SK-N-SH (cell line): Measurements from ENCODE around the gene BDNF. TPM values are rescaled to one million over a fixed set of nuclear protein-coding genes. Genes with fewer than 3 reads are reported as not detected.

Source experiments
- CTCF ChIA-PET: fragments of 300-600, 350-600 bp; formaldehyde crosslinking; extraction: SDS; loops from one replicate; lab custom pipeline; 2021; lab: Yijun Ruan, JAX
- POLR2A ChIA-PET: fragments of 350-600 bp; sonication (Branson Sonifier 250); formaldehyde crosslinking; extraction: SDS; loops from one replicate; lab custom pipeline; 2020; ENCODE audit warnings: antibody characterized with exemption, inconsistent platforms; lab: Yijun Ruan, JAX
- DNase-seq: peaks from one replicate; pipeline ENCODE4 v3.0.0; 2012
- H2AFZ ChIP-seq: fragments of 200-600 bp; sonication (generic); 2 replicates; pipeline ENCODE4 v1.8.1; 2016; ENCODE audit warnings: antibody characterized with exemption, mild to moderate bottlenecking, low read depth
- H3F3A ChIP-seq: fragments of 200-600 bp; sonication (generic); replicated peaks from 2 replicates; pipeline ENCODE3; 2016; ENCODE audit warnings: antibody characterized with exemption, mild to moderate bottlenecking; ENCODE audit not compliant: insufficient read depth
- H3K27ac ChIP-seq, 2 experiments: fragments of 200-500 bp in 1 of 2; fragments of 200-600 bp in 1 of 2; sonication (Bioruptor generic) in 1 of 2; sonication (generic), shearing (Covaris generic) in 1 of 2; 2 replicates each; pipeline versions ENCODE4 v1.5.1 to v1.6.1; 2014 to 2016; ENCODE audit warnings: low read depth in 2 of 2, inconsistent platforms in 1 of 2, low read length in 1 of 2, mild to moderate bottlenecking in 1 of 2, mixed read lengths in 1 of 2
- H3K27me3 ChIP-seq: fragments of 200-600 bp; sonication (generic), shearing (Covaris generic); 2 replicates; pipeline ENCODE4 v1.6.1; 2016; ENCODE audit warnings: mixed run types; ENCODE audit not compliant: insufficient read depth
- H3K36me3 ChIP-seq, 2 experiments: fragments of 200-500 bp in 1 of 2; fragments of 200-600 bp in 1 of 2; sonication (Bioruptor generic) in 1 of 2; sonication (generic) in 1 of 2; replicated peaks in 1 of 2; 2 replicates each; pipeline versions ENCODE3 to v1.5.1; 2014 to 2016; ENCODE audit warnings: low read length in 1 of 2, mild to moderate bottlenecking in 1 of 2; ENCODE audit not compliant: insufficient read depth in 2 of 2, control insufficient read depth in 1 of 2
- H3K4me1 ChIP-seq, 2 experiments: fragments of 200-500 bp in 1 of 2; fragments of 200-600 bp in 1 of 2; sonication (Bioruptor generic) in 1 of 2; sonication (generic), shearing (Covaris generic) in 1 of 2; 2 replicates each; pipeline versions ENCODE4 v1.5.1 to v1.6.1; 2014 to 2016; ENCODE audit warnings: low read depth in 1 of 2, low read length in 1 of 2, mixed run types in 1 of 2; ENCODE audit not compliant: insufficient read depth in 2 of 2, control insufficient read depth in 1 of 2
- H3K4me2 ChIP-seq: fragments of 200-600 bp; sonication (generic), shearing (Covaris generic); 2 replicates; pipeline ENCODE4 v1.6.1; 2017; ENCODE audit warnings: mixed run types
- H3K4me3 ChIP-seq, 2 experiments: fragments of 200-500 bp in 1 of 2; fragments of 200-600 bp in 1 of 2; sonication (Bioruptor generic) in 1 of 2; sonication (generic), shearing (Covaris generic) in 1 of 2; 2 replicates each; pipeline versions ENCODE4 v1.5.1 to v1.8.1; 2014 to 2016; ENCODE audit warnings: low read depth in 2 of 2, inconsistent platforms in 1 of 2, low read length in 1 of 2, mild to moderate bottlenecking in 1 of 2, mixed read lengths in 1 of 2, moderate library complexity in 1 of 2
- H3K79me2 ChIP-seq: fragments of 200-600 bp; sonication (generic); 2 replicates; pipeline ENCODE4 v1.8.1; 2017; ENCODE audit warnings: mild to moderate bottlenecking; ENCODE audit not compliant: insufficient read depth
- H3K9ac ChIP-seq: fragments of 200-600 bp; sonication (generic); 2 replicates; pipeline ENCODE4 v1.6.1; 2017; ENCODE audit warnings: mixed run types
- H3K9me2 ChIP-seq: fragments of 200-600 bp; sonication (generic); 2 replicates; pipeline ENCODE4 v1.6.1; 2017; ENCODE audit warnings: mixed run types
- H3K9me3 ChIP-seq: fragments of 200-600 bp; sonication (generic); 2 replicates; pipeline ENCODE4 v1.6.1; 2017; ENCODE audit warnings: mixed run types, mild to moderate bottlenecking, moderate library complexity
- H4K20me1 ChIP-seq: fragments of 200-600 bp; sonication (generic); 2 replicates; pipeline ENCODE4 v1.6.1; 2017; ENCODE audit warnings: mild to moderate bottlenecking, mixed run types; ENCODE audit not compliant: insufficient read depth
- CHD2 ChIP-seq: fragments of 150-350 bp; IDR thresholded peaks from 2 replicates; pipeline ENCODE4 v1.6.1; 2018; ENCODE audit warnings: low read length; ENCODE audit not compliant: partially characterized antibody
- CTCF ChIP-seq: fragments of 200-600 bp; sonication (generic); IDR thresholded peaks from 2 replicates; pipeline ENCODE4 v1.6.1; 2017; ENCODE audit warnings: antibody characterized with exemption, mild to moderate bottlenecking, moderate library complexity
- ELF1 ChIP-seq: IDR thresholded peaks from 2 replicates; pipeline ENCODE4 v1.4.0; 2012
- EP300 ChIP-seq, 2 experiments: IDR thresholded peaks; 2 replicates each; pipeline versions ENCODE4 v1.4.0 to v1.6.1; 2012; ENCODE audit warnings: borderline replicate concordance in 1 of 2, low read depth in 1 of 2, low read length in 1 of 2
- FOSL2 ChIP-seq: IDR thresholded peaks from 2 replicates; pipeline ENCODE4 v1.4.0; 2012; ENCODE audit warnings: low read depth, mild to moderate bottlenecking, moderate library complexity, borderline replicate concordance
- FOXM1 ChIP-seq: IDR thresholded peaks from 2 replicates; pipeline ENCODE4 v1.4.0; 2012; ENCODE audit warnings: low read depth, mild to moderate bottlenecking
- GABPA ChIP-seq: IDR thresholded peaks from 2 replicates; pipeline ENCODE4 v1.4.0; 2012; ENCODE audit warnings: low read depth, mild to moderate bottlenecking
- IRF3 ChIP-seq: fragments of 150-350 bp; IDR thresholded peaks from 2 replicates; pipeline ENCODE4 v1.6.1; 2016; ENCODE audit warnings: mild to moderate bottlenecking, low read depth, low read length
- MAX ChIP-seq: IDR thresholded peaks from 2 replicates; pipeline ENCODE4 v1.4.0; 2012; ENCODE audit warnings: low read depth
- POLR2AphosphoS5 ChIP-seq: IDR thresholded peaks from 2 replicates; pipeline ENCODE4 v1.6.1; 2012; ENCODE audit warnings: low read depth, low read length
- RAD21 ChIP-seq: IDR thresholded peaks from 2 replicates; pipeline ENCODE4 v1.6.1; 2012; ENCODE audit warnings: mild to moderate bottlenecking, low read length
- RCOR1 ChIP-seq: fragments of 150-350 bp; IDR thresholded peaks from 2 replicates; pipeline ENCODE4 v1.6.1; 2017; ENCODE audit warnings: antibody characterized with exemption, low read length
- RXRA ChIP-seq: IDR thresholded peaks from 2 replicates; pipeline ENCODE4 v1.4.0; 2012; ENCODE audit warnings: low read depth, mild to moderate bottlenecking, borderline replicate concordance
- SMC3 ChIP-seq: IDR thresholded peaks from 2 replicates; pipeline ENCODE4 v1.6.1; 2012; ENCODE audit warnings: low read depth, low read length, improper control_type of control experiment
- USF1 ChIP-seq: IDR thresholded peaks from 2 replicates; pipeline ENCODE4 v1.4.0; 2012; ENCODE audit warnings: low read depth, borderline replicate concordance
- YY1 ChIP-seq: IDR thresholded peaks from 2 replicates; pipeline ENCODE4 v1.4.0; 2012; ENCODE audit warnings: low read depth, mild to moderate bottlenecking
- ZBTB33 ChIP-seq: IDR thresholded peaks from 2 replicates; pipeline ENCODE4 v1.4.0; 2012; ENCODE audit warnings: low read depth, borderline replicate concordance
- WGBS: methylation state at CpG from one replicate; pipeline ENCODE4 v1.1.6; 2017; ENCODE audit warnings: low lambda C conversion rate; 5-methylcytosine and 5-hydroxymethylcytosine counted together
- polyA plus RNA-seq, 3 experiments: library from polyadenylated mRNA; depleted of rRNA; stranded (reverse); fragments of >200 nt; gene quantifications; 2 replicates each; pipeline ENCODE4 v1.2.3, GENCODE V29; 2012

The BDNF gene
- polyA plus RNA-seq, 1 of the 3 experiments (the other 2 are of a cell fraction), result 21.3 TPM

GRCh38 chr11:27678242-27678641 is 22.0 kb downstream of the BDNF start:
- Histone ChIP-seq H3F3A (no peaks in the 10 kb centered on the region), H3K9ac (no peak overlapping the region), H3K4me1 (peaks cover 0 to 14% of the 10 kb centered on the region in 2 experiments; a peak in 2 of 4 replicates)
- 78% methylated on average over 4 of the region's 4 CpGs for WGBS
- TF ChIP-seq ZBTB33, result no peak
- TF ChIP-seq ELF1, result no peak
- no peak for TF ChIP-seq RAD21
- TF ChIP-seq SMC3, result no peak
- TF ChIP-seq FOSL2, result no peak
- TF ChIP-seq, all 33 proteins: peak for 0
- Histone ChIP-seq H3K27me3 (no peaks in the 10 kb centered on the region), H3K9me2 (no peaks in the 10 kb centered on the region), H3K36me3 (peaks cover 0 to 17% of the 10 kb centered on the region in 2 experiments), H4K20me1 (peaks cover 81% of the 10 kb centered on the region), H2AFZ (no peak overlapping the region), H3K4me2 (no peak overlapping the region), H3K79me2 (peaks cover 95% of the 10 kb centered on the region), H3K9me3 (no peaks in the 10 kb centered on the region), H3K4me3 (no peak overlapping the region), H3K27ac (no peak overlapping the region)
- ChIA-PET CTCF (interaction anchor here (0.8 to 4.7 kb wide), 2 partner anchors 21 to 1850 kb away, joined by 3 to 15 read pairs; no protein-coding TSS in a partner anchor), POLR2A (no interaction called here)
- no peak for DNase-seq

- H3F3A ChIP-seq, result no peaks in the 10 kb centered on the region
- no peak overlapping the region for H3K9ac ChIP-seq
- no peaks in the 10 kb centered on the region for H3K9me3 ChIP-seq
- H3K27me3 ChIP-seq, result no peaks in the 10 kb centered on the region
- no peak overlapping the region for H3K27ac ChIP-seq
- peaks cover 0 to 27% of the 10 kb centered on the region in 2 experiments for H3K36me3 ChIP-seq
- H4K20me1 ChIP-seq, result peaks cover 90% of the 10 kb centered on the region
- POLR2A ChIA-PET, result no interaction called here
- no peak overlapping the region for H3K4me3 ChIP-seq
- H2AFZ ChIP-seq, result no peak overlapping the region
- CTCF ChIA-PET, result interaction anchor here (1.2 to 4.7 kb wide), 2 partner anchors 18 to 22 kb away, joined by 3 to 15 read pairs; no protein-coding TSS in a partner anchor
- no peak overlapping the region for H3K4me2 ChIP-seq
- DNase-seq, result no peak
- peaks cover 0 to 19% of the 10 kb centered on the region in 2 experiments; a peak in 2 of 4 replicates for H3K4me1 ChIP-seq
- peaks cover 97% of the 10 kb centered on the region for H3K79me2 ChIP-seq
- 98% methylated on average over 4 of the region's 4 CpGs for WGBS
- no peaks in the 10 kb centered on the region for H3K9me2 ChIP-seq
- TF ChIP-seq CHD2 (no peak), USF1 (no peak), EP300 (IDR thresholded peaks at IDR 0.05; ENCODE audit: borderline replicate concordance in 1 of 2, low read depth in 1 of 2, low read length in 1 of 2) (no peak), RXRA (no peak), MAX (no peak), YY1 (no peak), FOXM1 (no peak), RCOR1 (no peak), GABPA (no peak), IRF3 (no peak), CTCF (no peak), POLR2AphosphoS5 (no peak), FOSL2 (no peak)
These were observed 23.1 kb downstream of the BDNF start for GRCh38 chr11:27677108-27677507.
